GM12878 (cell line): ENCODE results near the gene ATP5F1A.

Experiments
- CREB1 ChIP-seq: IDR thresholded peaks from 2 replicates; pipeline ENCODE4 v1.6.1; 2012; ENCODE audit warnings: low read depth, mild to moderate bottlenecking, inconsistent platforms
- MXI1 ChIP-seq: fragments of 150-350 bp; IDR thresholded peaks from 2 replicates; pipeline ENCODE4 v1.6.1; 2011; ENCODE audit warnings: low read depth, mild to moderate bottlenecking, inconsistent platforms, low read length, improper control_type of control experiment
- NR2C1 ChIP-seq: fragments of 450-650 bp; IDR thresholded peaks from 2 replicates; pipeline ENCODE4 v1.6.1; 2017; ENCODE audit warnings: antibody characterized with exemption, mild to moderate bottlenecking, moderate library complexity

DNA sequence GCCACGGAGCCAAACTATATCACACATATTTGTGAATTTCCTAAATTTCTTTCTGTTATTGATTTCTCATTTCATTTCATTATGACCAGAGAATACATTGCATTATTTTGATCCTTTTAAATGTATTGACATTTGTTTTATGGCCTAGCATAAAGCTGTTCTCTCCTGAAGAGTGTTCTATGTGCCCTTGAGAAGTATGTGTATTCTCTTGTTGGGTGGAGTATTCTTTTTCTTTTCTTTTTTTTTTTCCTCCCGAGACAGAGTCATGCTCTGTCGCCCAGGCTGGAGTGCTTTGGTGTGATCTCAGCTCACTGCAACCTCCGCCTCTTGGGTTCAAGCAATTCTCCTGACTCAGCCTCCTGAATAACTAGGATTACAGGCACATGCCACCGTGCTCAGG, 11.3 kb upstream of the ATP5F1A start:
- TF ChIP-seq CREB1 (no peak), NR2C1 (no peak), MXI1 (no peak)
